CD4-positive, alpha-beta T cell treated with Interleukin-6 at 100 ng/mL for 8 hours (primary cell): ENCODE data around the gene FAM3D.

Experiments used
- DNase-seq: peaks from one replicate; pipeline ENCODE4 v3.0.0-alpha.2; 2020; ENCODE audit warnings: mixed read lengths, low spot score

Gene FAM3D

GRCh38 chr3:58591517-58592510 is 74.8 kb downstream of the FAM3D start:
- DNase-seq: no peak

GRCh38 chr3:58588030-58588614 is 78.5 kb downstream of the FAM3D start:
- no peak for DNase-seq

GRCh38 chr3:58586776-58587192 is 79.8 kb downstream of the FAM3D start:
- no peak for DNase-seq

GRCh38 chr3:58585994-58586393 is 80.6 kb downstream of the FAM3D start:
- DNase-seq: no peak

GRCh38 chr3:58585005-58585786 is 81.4 kb downstream of the FAM3D start:
- DNase-seq: peak; percentile 9

GRCh38 chr3:58584690-58585004 is 81.9 kb downstream of the FAM3D start:
- DNase-seq: no peak
